Stimulated activated naive CD8-positive, alpha-beta T cell treated with anti-CD3 and anti-CD28 coated beads, Interleukin-15, amount 100 ng/mL, for 72 hours (primary cell): ENCODE data around the gene PHF14.
A peak's percentile ranks its signal among the peaks of the same experiment; 100 is the strongest.
"Not testable (repeated sequence)": the region's sequence is repeated elsewhere in the genome, so short reads cannot be mapped to it uniquely, and the experiment has no call there.

ENCODE experiments used
- ATAC-seq: fragments of 150-1000 bp; cut with Tn5 transposase; 2 replicates; pipeline ENCODE4 v1.10.0; 2021; ENCODE audit warnings: mild to moderate bottlenecking, moderate library complexity
- DNase-seq, 2 donors: peaks; one replicate each; pipeline ENCODE4 v3.0.0; 2021 to 2022
- H3K27ac Mint-ChIP-seq, 2 donors: one replicate each; pipeline ENCODE4 v1.8.0; 2022; ENCODE audit warnings: mild to moderate bottlenecking in 2 of 2, mixed read lengths in 2 of 2, moderate library complexity in 2 of 2
- H3K27me3 Mint-ChIP-seq: one replicate; pipeline ENCODE4 v1.8.0; 2022; ENCODE audit warnings: mixed read lengths
- H3K4me1 Mint-ChIP-seq: one replicate; pipeline ENCODE4 v1.8.0; 2022; ENCODE audit warnings: mild to moderate bottlenecking, mixed read lengths
- H3K4me3 Mint-ChIP-seq, 2 donors: one replicate each; pipeline ENCODE4 v1.8.0; 2022; ENCODE audit warnings: mild to moderate bottlenecking in 2 of 2, mixed read lengths in 2 of 2, moderate library complexity in 1 of 2
- H3K9me3 Mint-ChIP-seq, 2 donors: one replicate each; pipeline ENCODE4 v1.8.0; 2022; ENCODE audit warnings: mixed read lengths in 2 of 2

PHF14 gene

DNA sequence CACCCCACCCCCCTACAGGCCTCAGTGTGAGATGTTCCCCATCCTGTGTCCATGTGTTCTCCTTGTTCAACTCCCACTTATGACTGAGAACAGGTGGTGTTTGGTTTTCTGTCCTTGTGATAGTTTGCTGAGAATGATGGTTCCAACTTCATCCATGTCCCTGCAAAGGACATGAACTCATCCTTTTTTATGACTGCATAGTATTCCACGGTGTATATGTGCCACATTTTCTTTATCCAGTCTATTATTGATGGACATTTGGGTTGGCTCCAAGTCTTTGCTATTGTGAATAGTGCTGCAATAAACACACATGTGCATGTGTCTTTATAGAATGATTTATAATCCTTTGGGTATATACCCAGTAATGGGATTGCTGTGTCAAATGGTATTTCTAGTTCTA is 13.4 kb upstream of the PHF14 start:
- H3K4me1 Mint-ChIP-seq, H3K27ac Mint-ChIP-seq, H3K4me3 Mint-ChIP-seq, DNase-seq, ATAC-seq: not testable (repeated sequence)
- Mint-ChIP-seq H3K9me3 (peaks cover 12 to 26% of the 10 kb centered on the region in 2 donors), H3K27me3 (peaks cover 57% of the 10 kb centered on the region)

DNA sequence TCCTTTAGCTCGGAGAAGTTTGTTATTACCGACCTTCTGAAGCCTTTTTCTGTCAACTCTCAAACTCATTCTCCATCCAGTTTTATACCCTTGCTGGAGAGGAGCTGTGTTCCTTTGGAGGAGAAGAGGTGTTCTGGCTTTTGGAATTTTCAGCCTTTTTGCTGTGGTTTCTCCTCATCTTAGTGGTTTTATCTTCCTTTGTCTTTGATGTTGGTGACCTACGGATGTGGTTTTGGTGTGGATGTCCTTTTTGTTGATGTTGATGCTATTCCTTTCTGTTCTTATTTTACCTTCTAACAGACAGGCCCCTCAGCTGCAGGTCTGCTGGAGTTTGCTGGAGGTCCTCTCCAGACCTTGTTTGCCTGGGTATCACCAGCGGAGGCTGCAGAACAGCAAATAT is 8.7 kb upstream of the PHF14 start:
- Mint-ChIP-seq H3K27me3 (peaks cover 60% of the 10 kb centered on the region), H3K9me3 (peaks cover 15 to 28% of the 10 kb centered on the region in 2 donors), H3K4me1 (peaks cover 13% of the 10 kb centered on the region)
- ATAC-seq, DNase-seq, H3K27ac Mint-ChIP-seq, H3K4me3 Mint-ChIP-seq: not testable (repeated sequence)

DNA sequence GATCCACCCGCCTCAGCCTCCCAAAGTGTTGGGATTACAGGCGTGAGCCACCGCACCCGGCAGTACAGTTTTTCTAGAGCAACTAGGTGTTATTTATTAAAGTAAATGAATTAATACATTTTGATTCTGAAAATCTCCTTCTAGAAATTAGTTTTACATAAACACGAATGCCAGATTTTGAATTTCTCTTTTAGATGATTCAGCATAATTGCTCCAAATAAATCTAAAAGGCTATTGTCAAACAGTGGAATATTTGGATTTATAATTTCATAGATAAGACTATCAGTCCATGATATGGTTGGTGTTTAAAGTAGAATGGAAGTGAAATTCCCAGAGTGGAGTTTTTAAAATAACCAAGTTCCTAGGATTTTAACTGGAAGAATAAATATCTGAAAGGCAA is 1.5 kb upstream of the PHF14 start:
- no peak for ATAC-seq

DNA sequence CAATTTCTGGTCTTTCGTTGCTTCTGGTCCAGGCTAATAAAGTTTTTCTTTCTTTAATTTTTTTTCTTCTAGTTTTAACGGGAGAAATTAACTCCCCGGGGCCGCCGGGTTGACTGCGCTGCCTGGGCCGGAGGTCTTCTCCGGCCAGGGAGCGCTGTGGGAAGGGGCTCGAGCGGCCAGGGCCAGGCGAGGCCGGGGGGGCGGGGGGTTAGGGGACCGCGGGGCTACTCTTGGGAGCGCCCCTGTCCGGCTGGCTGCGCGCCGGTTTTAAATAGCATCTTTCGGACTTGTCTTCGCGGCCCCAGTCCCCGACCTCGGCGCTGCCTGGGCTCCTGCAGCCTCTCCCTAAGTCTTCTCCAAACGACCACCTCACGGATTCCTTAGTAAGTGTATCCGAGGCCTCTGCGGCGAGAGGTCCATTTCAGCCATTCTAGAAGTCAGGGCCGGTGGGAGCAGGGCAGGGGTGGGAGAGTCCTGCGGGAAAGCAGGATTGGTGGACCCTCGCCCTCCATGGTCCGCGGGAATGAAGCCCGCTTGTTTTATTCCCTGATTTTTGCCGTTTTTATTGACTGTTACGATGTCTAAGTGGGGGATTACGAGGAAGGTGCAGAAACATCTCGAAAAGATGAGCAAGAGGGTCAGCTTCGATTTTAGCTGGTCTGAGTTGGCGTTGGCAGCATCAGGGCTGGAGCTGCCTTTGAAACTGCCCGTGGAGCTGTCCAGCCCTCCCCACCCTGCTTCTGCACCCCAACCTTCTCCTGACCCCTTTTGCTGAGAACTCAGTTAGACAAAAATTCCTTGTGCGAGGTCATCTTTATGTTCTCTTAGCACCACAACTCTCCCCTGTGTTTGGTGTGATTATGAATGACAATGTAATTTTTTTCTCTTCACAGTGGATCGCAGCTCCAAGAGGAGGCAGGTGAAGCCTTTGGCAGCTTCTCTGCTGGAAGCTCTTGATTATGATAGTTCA is 555 bp downstream of the PHF14 start:
- DNase-seq (peak; percentile 9 to 12), ATAC-seq (peak; percentile 32)
- Mint-ChIP-seq H3K4me3 (peak overlapping the region; percentile 89 to 92), H3K27ac (peak overlapping the region; percentile 96 to 97), H3K9me3 (peaks cover 0 to 4% of the 10 kb centered on the region in 2 donors), H3K4me1 (peaks cover 47% of the 10 kb centered on the region), H3K27me3 (no peaks in the 10 kb centered on the region)

More for the DNA sequence above, 1.5 kb upstream of the PHF14 start:
- Mint-ChIP-seq H3K27me3 (no peaks in the 10 kb centered on the region), H3K4me3 (peak overlapping the region in 1 of 2 donors; percentile 12), H3K4me1 (peaks cover 38% of the 10 kb centered on the region), H3K27ac (no peak overlapping the region), H3K9me3 (no peaks in the 10 kb centered on the region)
- no peak for DNase-seq

DNA sequence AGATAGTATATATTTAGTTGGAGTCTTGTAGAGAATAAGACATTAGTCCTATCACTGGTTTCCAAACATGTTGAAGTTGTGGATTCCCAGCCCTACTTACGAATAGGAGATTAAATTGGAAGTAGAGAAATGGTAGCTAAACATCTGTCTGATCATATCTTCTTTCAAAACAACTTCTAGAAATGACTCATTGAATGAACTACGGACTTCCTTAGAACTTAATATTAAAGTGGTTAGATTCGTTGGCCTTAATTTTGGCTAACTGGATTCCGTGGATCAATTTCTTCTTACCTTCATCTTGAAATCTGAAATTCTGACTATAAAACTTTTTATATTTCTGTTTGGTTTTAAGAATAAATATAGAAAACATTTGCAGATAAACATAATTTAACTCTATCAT is 3.4 kb downstream of the PHF14 start:
- Mint-ChIP-seq H3K4me1 (peaks cover 52% of the 10 kb centered on the region), H3K4me3 (peak overlapping the region in 1 of 2 donors; percentile 23), H3K27me3 (no peaks in the 10 kb centered on the region), H3K9me3 (peaks cover 0 to 4% of the 10 kb centered on the region in 2 donors), H3K27ac (no peak overlapping the region)
- no peak for ATAC-seq
- no peak for DNase-seq

DNA sequence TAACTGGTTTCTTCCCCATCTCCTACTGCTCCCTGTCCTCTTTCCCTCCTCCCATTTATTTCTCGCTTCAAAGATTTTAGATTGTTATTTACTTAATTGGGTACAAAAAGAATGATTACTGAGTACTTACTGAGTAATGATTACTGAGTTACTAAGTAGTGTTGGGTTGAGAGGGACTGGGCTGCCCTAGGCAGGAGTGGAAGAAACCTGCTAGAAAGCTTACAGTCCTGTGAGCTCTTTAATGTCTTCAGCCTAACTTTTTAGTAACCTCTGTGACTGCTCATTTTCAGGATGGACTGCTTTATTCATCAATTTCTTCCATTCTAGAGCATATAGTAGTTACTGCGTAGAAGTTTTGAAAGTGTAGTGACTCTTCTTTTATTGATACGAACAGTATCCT is 7.6 kb downstream of the PHF14 start:
- Mint-ChIP-seq H3K4me3 (no peak overlapping the region), H3K27ac (no peak overlapping the region), H3K27me3 (no peaks in the 10 kb centered on the region), H3K9me3 (peaks cover 0 to 4% of the 10 kb centered on the region in 2 donors), H3K4me1 (peaks cover 33% of the 10 kb centered on the region)
- DNase-seq, result no peak
- ATAC-seq, result no peak

DNA sequence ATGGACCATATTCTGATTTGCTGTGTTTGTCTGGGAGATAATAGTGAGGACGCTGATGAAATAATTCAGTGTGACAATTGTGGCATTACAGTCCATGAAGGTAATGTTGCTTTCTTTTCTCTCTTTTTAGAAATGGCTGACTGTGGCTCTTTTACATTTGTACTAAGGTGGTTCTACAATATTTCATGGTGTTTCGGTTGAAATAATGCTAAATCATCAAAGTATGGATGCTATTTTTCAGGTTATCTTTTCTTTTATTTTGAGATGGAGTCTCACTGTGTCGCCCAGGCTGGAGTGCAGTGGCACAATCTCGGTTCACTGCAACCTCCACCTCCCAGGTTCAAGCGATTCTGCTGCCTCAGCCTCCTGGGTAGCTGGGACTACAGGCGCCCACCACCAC is 17.1 kb downstream of the PHF14 start:
- ATAC-seq, result not testable (repeated sequence)

DNA sequence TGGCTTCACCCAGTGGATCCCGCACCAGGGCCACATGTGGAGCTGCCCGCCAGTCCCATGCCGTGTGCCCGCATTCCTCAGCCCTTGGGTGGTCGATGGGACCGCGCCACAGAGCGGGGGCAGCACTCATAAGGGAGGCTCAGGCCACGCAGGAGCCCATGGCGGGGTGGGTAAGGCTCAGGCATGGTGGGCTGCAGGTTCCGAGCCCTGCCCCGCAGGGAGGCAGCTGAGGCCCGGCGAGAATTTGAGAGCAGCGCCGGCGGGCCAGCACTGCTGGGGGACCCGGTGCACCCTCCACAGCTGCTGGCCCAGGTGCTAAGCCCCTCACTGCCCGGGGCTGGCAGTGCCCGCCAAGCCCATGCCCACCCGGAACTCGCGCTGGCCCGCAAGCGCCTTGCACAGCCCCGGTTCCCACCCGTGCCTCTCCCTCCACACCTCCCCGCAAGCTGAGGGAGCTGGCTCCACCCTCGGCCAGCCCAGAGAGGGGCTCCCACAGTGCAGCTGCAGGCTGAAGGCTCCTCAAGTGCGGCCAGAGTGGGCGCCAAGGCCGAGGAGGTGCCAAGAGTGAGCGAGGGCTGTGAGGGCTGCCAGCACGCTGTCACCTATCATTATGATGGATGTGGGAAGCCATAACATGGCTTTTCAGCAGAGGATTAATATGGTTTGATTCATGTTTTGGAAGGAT is 22.0 kb downstream of the PHF14 start:
- peaks cover 34% of the 10 kb centered on the region for H3K4me1 Mint-ChIP-seq
- not testable (repeated sequence) for H3K9me3 Mint-ChIP-seq, DNase-seq, ATAC-seq, H3K27me3 Mint-ChIP-seq, H3K27ac Mint-ChIP-seq, H3K4me3 Mint-ChIP-seq

More for the DNA sequence above, 17.1 kb downstream of the PHF14 start:
- H3K9me3 Mint-ChIP-seq, DNase-seq, H3K4me3 Mint-ChIP-seq, H3K4me1 Mint-ChIP-seq, H3K27me3 Mint-ChIP-seq, H3K27ac Mint-ChIP-seq: not testable (repeated sequence)

DNA sequence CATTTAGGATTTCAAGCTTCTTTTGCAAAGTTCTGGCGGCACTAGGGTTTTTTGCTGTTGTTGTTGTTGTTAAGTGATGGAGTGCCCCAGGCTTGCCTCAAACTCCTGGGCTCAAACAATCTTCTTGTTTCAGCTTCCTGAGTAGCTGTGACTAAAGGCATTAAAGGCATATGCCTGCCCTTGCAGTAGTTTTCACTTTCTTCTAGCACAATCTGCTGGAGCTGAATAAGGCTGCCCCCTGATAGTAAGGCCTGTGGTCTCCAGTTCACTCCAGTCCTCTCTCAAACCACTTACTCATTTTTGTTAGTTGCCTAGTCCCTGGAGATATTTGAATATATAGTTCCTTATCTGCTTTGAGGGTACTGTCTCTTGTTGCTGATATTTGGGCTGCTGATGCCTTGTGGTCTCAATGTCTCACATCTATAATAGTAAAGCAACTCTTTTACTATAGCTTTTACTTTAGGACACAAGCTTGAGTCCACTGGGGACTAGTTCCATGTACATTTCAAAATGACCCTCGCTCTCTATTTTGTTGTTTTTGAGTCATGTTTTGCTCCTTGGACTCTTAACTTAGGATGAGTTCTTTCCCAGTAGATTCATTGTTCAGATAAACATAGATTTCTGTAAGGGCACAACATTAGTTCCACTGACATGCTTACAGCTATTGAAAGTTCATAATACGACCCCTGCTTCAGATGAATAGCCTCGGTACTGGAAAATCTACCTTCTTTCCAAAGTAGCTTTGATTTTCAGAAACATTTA is 25.5 kb downstream of the PHF14 start:
- H3K27me3 Mint-ChIP-seq, result no peaks in the 10 kb centered on the region
- no peak overlapping the region for H3K4me3 Mint-ChIP-seq
- no peak for DNase-seq
- no peak for ATAC-seq
- no peak overlapping the region for H3K27ac Mint-ChIP-seq
- peaks cover 5 to 7% of the 10 kb centered on the region in 2 donors for H3K9me3 Mint-ChIP-seq
- H3K4me1 Mint-ChIP-seq, result peaks cover 49% of the 10 kb centered on the region

DNA sequence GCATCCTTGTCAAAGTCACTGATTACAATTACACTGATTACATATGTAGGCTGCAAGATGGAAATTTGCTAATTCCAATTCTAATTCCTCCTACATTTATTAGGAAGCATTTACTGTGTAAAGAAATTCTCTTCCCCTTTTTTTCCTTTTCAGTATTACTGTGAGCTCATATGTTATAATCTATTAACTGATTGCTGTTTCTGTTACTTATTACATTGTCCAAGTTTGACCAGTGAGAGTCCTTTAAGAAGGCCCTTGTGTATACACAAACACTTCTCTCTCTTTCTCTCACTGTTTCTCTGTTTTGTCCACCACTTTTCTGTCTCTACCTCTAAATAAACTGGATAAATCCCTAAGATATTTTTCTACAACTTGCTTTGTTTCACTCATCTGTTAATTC is 31.5 kb downstream of the PHF14 start:
- DNase-seq (no peak), ATAC-seq (no peak)
- Mint-ChIP-seq H3K9me3 (no peaks in the 10 kb centered on the region), H3K27ac (no peak overlapping the region), H3K4me1 (peaks cover 36% of the 10 kb centered on the region), H3K27me3 (no peaks in the 10 kb centered on the region), H3K4me3 (no peak overlapping the region)

DNA sequence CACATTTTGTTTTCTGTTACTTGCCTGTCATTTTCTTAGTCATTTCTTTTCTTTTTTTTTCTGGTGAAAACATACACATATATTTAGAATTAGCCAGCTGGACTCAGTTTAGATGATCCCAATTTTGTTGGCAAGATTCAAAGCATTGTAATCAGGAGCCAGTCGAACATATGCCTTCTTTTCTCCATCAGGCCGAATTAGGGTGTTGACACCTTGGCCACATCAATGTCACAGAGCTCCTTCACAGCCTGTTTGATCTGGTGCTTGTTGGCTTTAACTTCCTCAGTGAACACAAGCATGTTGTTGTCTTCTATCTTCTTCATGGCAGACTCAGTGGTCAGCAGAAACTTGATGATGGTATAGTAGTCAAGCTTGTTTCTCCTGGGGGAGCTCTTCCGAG is 32.6 kb downstream of the PHF14 start:
- no peak overlapping the region for H3K27ac Mint-ChIP-seq
- H3K4me1 Mint-ChIP-seq, result peaks cover 25% of the 10 kb centered on the region

DNA sequence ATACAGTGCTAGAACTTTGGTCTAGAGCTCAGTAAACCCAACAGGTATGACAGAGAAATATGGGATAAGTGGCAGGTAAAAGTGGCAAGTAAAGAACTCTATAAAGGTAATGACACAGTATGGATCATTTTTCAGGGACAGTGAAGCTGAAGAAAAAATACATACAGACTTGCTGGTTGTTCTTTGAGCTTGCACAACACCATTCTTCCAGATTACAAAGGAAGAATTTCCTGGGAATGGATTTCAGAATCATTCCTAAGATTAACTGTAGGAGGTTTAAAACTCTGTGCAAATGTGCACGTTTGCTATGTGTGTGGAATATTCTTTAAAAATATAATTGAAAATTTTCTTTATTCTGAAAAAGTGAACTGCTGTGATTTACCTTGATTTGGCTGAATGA is 36.0 kb downstream of the PHF14 start:
- no peaks in the 10 kb centered on the region for H3K27me3 Mint-ChIP-seq
- DNase-seq (no peak), ATAC-seq (no peak)
- peaks cover 17% of the 10 kb centered on the region for H3K4me1 Mint-ChIP-seq
- no peaks in the 10 kb centered on the region for H3K9me3 Mint-ChIP-seq
- no peak overlapping the region for H3K4me3 Mint-ChIP-seq
- no peak overlapping the region for H3K27ac Mint-ChIP-seq

More for the DNA sequence above, 32.6 kb downstream of the PHF14 start:
- no peaks in the 10 kb centered on the region for H3K27me3 Mint-ChIP-seq
- H3K4me3 Mint-ChIP-seq, result no peak overlapping the region
- ATAC-seq (no peak), DNase-seq (no peak)
- no peaks in the 10 kb centered on the region for H3K9me3 Mint-ChIP-seq

DNA sequence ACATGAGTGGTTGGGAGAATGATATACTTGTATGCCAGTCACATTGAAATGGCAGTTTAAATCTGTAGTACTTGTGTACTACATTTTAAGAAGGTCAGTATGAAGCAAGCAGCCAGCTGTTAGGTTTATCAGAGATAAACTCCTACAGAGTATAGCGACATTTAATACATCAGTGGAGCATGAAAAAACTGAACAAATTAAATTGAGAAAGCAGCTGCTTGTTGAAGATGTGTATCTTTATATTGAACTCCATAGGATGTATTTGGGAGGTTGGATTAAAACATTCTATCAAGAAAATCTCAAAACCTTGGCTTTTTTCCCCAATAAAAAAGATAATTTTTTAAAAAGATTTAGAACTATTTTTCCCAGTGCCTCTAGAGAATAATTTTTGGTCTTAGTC is 47.8 kb downstream of the PHF14 start:
- H3K4me1 Mint-ChIP-seq, result peaks cover 15% of the 10 kb centered on the region
- H3K4me3 Mint-ChIP-seq, result no peak overlapping the region
- no peak overlapping the region for H3K27ac Mint-ChIP-seq
- no peaks in the 10 kb centered on the region for H3K9me3 Mint-ChIP-seq
- no peaks in the 10 kb centered on the region for H3K27me3 Mint-ChIP-seq
- ATAC-seq (no peak), DNase-seq (no peak)

DNA sequence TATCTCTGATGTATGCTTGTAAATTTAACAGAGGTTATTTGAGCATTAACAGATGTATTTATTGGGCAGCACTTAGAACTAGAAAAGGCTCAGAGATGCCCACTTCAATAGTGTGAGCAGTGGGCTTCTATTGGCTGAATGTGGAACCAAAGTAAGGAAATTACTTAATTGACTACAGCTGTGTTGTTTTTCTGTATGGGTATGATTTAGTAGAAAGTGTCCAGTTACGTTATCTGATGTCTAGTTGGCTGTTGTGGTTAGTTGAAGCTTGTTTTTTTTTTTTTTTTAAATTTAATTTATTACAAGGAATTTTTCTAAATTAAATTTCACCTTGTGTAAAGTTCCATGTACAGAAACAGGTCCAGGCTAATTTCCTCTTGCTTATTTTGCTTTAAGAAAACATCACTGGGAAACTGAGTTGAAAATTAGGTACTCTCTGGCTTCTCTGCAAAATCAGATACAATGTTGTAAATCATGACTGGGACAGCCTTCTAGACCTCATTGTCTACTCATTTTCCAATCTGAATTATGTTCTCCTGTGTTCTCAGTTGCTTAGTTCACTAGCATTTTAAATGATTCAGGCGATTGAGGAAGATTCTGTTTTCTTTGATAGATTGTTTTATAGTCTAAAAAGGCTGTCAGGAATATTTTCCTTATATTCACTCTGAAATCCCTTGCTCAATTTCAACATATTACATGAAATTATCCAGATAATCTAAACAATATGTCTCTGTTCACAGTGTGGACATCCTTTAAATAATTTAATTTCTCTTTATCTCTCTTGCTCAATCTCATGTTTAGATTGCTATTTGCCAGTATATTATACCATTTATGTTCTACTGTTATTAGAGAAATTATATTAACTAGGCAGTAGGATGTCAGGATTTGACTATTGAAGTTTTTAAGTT is 53.0 kb downstream of the PHF14 start:
- H3K4me3 Mint-ChIP-seq, result no peak overlapping the region
- no peaks in the 10 kb centered on the region for H3K9me3 Mint-ChIP-seq
- DNase-seq (no peak), ATAC-seq (no peak)
- H3K27ac Mint-ChIP-seq, result no peak overlapping the region
- no peaks in the 10 kb centered on the region for H3K27me3 Mint-ChIP-seq
- H3K4me1 Mint-ChIP-seq, result peaks cover 10% of the 10 kb centered on the region

DNA sequence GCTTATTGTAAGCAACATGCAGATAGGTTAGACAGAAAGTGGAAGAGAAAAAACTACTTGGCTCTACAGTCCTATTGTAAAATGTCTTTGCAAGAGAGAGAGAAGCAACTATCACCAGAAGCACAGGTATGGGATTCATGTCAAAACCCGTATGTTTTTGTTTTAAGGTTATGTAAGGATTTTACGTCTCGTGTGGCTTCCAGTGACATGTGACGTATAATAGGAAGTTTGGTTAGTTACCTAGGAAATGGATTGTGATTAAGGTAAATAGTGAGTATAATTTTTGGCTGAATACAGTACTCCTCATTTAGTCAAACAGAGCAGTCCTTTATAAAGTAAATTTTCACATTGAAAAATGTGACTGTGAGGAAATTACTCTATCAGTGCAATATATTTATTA is 62.0 kb downstream of the PHF14 start:
- ATAC-seq, result no peak
- H3K27ac Mint-ChIP-seq, result no peak overlapping the region

More for the DNA sequence above, 62.0 kb downstream of the PHF14 start:
- Mint-ChIP-seq H3K9me3 (no peaks in the 10 kb centered on the region), H3K4me1 (no peaks in the 10 kb centered on the region), H3K27me3 (no peaks in the 10 kb centered on the region), H3K4me3 (no peak overlapping the region)
- DNase-seq, result no peak
